GM12872 (cell line): ENCODE measurements around the gene POGLUT2.

Experiments used
- TF ChIP-seq, protein P1 (sequence below): IDR thresholded peaks from 3 replicates; pipeline ENCODE4 v1.5.1; 2011; ENCODE audit warnings: low read depth, mild to moderate bottlenecking, low read length, moderate library complexity; ENCODE audit not compliant: insufficient read depth

Gene POGLUT2

DNA sequence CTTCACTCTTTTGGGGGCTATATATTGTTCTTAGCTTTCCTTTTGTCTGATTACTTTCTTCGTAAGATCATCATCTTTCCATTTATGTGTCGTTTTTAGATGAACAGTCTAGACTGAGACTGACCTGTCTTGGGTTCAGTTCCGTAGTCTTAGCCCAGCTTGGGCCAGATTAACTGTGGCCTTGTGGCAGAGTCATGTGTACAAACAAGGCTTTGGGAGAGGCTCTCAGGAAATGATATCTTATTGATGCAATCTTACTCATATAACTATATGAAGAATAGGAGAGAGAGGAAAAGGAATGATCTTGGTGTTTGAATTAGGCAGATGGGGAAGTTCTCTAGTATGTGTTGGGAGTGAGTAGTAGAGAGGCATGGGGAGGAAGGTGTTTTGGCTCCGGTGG lies 40.2 kb upstream of the POGLUT2 start:
- TF ChIP-seq, protein P1, sequence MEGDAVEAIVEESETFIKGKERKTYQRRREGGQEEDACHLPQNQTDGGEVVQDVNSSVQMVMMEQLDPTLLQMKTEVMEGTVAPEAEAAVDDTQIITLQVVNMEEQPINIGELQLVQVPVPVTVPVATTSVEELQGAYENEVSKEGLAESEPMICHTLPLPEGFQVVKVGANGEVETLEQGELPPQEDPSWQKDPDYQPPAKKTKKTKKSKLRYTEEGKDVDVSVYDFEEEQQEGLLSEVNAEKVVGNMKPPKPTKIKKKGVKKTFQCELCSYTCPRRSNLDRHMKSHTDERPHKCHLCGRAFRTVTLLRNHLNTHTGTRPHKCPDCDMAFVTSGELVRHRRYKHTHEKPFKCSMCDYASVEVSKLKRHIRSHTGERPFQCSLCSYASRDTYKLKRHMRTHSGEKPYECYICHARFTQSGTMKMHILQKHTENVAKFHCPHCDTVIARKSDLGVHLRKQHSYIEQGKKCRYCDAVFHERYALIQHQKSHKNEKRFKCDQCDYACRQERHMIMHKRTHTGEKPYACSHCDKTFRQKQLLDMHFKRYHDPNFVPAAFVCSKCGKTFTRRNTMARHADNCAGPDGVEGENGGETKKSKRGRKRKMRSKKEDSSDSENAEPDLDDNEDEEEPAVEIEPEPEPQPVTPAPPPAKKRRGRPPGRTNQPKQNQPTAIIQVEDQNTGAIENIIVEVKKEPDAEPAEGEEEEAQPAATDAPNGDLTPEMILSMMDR: no peak

DNA sequence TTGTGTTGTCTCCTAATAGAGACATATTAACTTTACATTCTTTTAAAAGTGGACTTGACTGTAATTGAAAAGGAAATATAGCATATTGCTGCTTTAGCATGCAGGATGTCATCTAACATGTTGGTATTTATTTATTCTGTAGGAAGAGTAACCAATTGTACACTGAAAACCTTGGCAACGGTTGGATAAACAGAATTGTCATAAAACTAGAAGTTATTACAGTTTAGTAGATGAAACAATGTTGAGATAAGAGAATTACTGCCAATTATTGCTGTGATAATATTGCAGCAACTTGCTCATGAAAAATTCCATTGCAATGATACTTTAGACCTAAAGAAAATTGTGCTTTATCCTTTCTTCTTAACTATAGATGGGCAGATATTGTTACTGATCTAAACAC lies 39.5 kb upstream of the POGLUT2 start:
- TF ChIP-seq, protein P1: no peak

DNA sequence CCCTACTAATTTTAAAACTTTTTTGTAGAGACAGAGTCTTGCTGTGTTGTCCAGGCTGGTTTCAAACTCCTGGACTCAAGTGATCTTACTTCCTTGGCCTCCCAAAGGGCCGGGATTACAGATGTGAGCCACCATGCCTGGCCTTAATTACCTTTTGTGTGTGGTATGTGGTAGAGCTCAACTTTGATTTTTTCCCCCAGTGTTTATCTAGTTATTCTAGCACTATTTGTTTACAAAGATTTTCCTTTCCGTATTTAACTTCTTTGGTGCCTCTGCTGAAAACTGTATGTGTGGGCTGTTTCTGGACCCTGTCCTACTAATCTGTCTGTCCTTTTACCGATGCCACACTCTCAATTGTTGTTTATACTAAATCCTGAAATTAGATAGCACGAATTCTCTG lies 37.7 kb upstream of the POGLUT2 start:
- TF ChIP-seq, protein P1: no peak

DNA sequence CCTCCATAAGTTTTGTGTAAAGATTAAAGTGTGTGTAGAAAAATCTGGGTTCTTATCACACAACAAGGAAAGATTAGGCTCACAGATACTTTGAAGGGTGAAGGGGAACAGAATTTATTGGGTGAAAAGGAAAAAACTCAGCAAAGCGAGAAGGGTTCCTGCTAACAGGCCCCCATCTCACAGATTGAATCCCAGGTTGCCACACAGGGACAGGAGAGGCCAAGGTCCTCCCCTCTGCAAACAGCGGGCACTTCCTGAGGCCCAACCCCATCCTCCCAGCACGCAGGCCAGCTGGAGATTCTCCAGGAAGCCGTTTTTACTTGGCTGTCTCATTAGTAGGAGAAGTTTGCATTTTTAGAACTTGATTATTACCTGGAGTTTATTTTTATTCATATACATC lies 31.9 kb upstream of the POGLUT2 start:
- TF ChIP-seq, protein P1: no peak

DNA sequence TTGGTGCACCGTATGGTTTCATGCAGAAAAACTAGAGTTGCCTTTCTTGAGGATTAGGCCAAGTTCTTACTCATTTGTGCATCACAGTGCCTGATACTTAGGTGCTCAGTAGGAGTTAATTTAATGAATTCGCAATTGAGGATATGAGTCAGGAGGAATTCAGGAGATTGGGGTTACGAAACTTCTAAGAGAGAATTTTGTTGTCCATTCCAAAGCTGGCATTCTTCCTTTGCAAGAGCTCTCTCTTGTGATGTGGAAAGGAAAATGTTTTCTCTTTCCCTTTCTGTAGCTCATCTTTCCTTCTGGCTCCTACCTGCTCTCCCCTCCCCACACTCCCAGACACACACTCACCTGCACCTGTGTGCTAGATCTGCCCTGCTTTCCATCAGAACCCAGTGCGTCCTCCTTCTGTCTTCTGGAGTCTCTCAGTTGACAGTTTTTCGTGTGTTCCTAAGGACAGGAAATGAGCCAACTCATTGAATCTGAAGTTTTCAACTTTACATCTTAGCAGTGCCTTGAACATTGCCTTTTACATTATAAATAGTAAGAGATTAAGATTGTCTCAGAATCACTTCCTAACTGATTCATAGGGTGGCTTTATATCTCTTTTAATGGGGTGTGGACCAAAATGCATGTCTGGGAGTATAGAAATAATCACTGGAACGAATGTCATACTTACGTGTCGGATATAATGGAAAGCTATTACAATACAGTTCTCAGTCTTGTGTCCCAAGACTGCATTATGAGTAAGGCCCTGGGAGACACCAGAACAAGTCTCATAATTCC lies 27.3 kb upstream of the POGLUT2 start:
- TF ChIP-seq, protein P1: no peak

DNA sequence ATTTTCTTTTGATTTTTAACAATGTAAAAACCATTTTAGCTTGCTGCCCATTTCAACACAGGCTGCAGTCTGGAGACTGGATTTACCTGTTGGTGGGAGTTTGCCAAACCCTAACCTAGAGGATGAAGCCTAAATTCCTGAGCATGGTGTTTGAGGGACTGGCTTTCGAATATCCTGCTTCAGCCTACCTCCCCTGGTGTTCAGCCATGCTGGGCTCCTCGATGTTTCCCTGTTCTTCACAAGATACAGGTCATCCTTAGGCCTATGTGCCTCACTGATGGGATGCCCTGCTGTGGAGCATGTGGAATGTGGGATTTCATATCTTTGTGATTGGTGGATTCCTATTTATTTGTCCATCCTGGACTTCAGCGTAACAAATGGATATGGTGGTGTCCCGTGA lies 26.6 kb upstream of the POGLUT2 start:
- TF ChIP-seq, protein P1: no peak

DNA sequence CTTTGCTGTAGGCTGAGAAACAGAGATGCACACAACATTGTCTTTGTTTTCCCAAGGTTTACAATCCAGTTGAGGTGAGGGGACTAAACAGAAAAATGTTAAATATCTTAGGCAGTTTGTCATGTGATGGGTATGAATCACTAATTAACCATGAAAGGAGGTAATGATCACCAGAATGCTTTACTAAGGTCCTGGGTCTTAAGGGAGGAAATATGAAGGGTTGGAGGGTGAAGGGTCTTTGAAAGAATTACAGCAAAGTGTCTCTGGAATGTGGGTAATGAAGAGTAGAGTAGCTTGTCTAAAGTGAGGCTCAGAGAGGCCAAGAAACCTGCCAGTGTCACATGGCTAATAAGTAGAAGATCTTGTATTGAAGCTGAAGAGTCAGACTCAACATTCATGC lies 19.1 kb upstream of the POGLUT2 start:
- TF ChIP-seq, protein P1: no peak
